ENCODE measurements around the gene NAV1. TPM values are rescaled to one million over a fixed set of nuclear protein-coding genes. Genes with fewer than 3 reads are reported as not detected.
"Not testable (repeated sequence)": the region's sequence is repeated elsewhere in the genome, so short reads cannot be mapped to it uniquely, and the experiment has no call there.

Gene NAV1
- polyA plus RNA-seq, 1 donor, result 19.6 TPM

GRCh38 chr1:201565024-201565730 lies 26.2 kb downstream of the NAV1 start:
- no peak for DNase-seq (ENCODE audit: low read depth)

DNA sequence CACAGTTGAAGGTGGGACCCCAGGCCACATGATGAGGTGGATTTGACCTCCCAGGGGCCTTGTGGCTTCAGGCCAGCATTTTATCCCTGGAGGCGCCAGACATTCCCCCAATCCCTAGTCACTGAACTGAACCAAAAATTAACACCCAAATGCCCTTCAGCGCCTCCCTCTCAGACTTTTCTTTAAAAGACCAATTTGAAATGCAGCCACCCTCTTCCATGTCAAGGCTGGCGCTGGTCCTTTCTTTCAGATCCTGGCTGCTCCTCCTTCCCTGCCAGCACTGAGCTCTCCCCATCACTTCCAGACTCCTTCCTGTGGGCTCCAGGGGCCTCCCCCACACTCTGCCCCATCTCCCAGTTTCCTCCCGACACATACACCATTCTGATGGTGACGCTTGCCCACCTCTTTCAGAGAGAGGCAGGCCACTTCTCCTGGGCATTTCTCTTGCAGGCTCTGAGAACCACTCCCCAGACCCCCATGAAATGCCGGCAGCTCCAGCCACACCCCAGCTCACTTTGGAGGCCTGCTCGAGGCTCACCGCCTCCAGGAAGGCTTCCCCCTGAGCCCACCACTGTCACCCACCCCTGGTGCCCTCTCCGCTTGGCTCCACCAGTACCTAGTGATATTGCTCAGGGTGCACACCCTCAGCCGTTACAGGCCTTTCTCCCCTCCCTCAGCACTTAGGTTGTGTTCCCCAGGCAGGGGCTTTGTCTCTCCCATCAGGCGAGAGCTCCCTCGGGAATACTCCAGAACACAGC lies 27.0 kb downstream of the NAV1 start:
- no peak for DNase-seq (ENCODE audit: low read depth)

DNA sequence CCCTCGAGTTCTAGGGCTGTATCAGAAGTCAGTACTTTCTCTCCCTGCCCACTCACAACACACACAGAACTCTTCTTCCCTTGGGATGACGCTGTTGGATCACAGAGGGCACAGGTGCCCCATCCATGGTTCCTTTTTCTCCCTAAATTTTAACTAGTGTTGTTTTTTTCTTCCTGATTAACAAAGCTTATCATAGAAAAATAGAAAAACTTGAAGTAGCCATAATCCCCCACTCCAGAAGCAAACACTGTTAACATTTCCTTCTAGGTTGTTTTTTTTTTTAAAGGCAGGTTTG lies 27.5 kb downstream of the NAV1 start:
- DNase-seq (ENCODE audit: low read depth), result no peak

DNA sequence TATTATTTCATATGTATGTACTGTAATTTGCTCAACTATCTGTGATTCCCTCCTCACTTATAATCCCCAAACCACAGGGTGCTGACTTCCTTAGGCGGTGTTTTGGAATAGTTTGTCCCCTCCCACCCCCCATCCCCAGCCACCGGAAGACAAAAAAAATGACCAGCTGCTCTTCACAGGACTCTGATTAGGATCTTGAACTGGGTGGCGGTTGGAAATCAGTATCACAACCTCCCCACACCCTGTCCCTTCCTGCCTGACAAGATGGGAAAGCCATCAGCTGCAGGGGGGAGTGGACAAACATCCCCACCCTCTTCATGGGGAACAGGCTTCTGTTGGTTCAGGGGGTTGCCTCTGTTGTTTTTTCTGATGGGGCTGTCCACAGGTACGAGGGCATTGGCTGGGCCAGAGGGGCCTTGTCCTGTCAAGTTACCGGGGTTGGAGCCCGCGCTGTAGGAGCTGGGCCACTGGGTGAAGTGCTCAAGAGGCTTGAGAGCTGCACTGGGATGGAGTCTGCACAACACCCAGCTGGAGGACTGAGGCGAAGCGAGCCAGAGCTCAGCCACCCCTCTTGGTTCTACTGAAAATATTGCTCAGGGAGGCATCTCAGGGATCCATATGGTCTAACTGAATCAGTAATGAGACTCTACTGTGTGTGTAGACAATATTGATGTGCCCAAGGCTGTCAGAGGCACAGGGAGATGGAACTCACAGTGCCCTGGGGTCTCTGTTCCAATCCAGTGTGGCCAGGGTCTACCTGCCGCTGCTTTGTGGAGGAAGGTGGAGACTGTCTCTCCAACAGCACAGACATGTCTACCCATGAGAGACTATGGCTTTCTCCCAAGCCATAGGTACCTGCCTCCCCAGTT lies 28.2 kb downstream of the NAV1 start:
- no peak for DNase-seq (ENCODE audit: low read depth)

- no peak for DNase-seq (ENCODE audit: low read depth)
Observed at GRCh38 chr1:201568265-201568664, 29.3 kb downstream of the NAV1 start.

- DNase-seq (ENCODE audit: low read depth), result no peak
Observed at GRCh38 chr1:201568859-201569294, 29.9 kb downstream of the NAV1 start.

- no peak for DNase-seq (ENCODE audit: low read depth)
Observed at GRCh38 chr1:201570181-201570885, 31.4 kb downstream of the NAV1 start.

- DNase-seq (ENCODE audit: low read depth), result no peak
Observed at GRCh38 chr1:201570886-201571624, 32.1 kb downstream of the NAV1 start.

- DNase-seq (ENCODE audit: low read depth), result no peak
Observed at GRCh38 chr1:201573030-201573429, 34.1 kb downstream of the NAV1 start.

- no peak for DNase-seq (ENCODE audit: low read depth)
Observed at GRCh38 chr1:201573923-201574322, 35.0 kb downstream of the NAV1 start.

DNA sequence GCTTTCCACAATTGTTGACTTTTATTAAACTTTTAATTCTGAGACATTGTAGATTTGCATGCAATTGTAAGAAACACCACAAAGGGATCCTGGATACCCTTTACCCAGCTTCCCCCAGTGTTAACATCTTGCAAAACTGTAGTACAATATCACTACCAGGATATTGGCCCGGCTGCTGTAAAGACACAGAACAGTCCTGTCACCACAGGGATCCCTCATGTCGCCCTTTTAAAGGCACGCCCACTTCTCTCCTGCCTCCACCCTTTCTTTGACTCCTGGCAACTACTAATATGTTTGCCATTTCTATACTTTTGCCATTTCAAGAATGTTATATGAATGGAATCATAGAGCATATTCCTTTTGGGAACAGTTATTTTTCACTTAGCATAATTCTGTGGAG lies 37.0 kb downstream of the NAV1 start:
- no peak for DNase-seq (ENCODE audit: low read depth)

DNA sequence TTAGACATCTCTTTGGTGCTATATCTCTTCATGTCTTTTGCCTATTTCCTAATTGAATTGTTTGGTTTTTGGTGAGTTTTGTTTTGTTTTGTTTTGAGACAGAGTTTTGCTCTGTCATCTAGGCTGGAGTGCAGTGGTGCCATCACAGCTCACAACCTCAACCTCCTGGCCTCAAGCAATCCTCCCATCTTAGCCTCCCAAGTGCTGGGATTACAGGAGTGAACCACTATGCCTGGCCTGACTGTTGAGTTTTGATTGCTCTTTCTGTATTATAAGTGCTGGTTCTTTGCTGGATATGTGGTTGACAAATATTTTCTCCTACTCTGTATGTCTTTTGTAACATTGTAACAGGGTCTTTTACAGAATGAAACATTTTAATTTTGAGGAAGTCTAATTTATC lies 38.0 kb downstream of the NAV1 start:
- no peak for DNase-seq (ENCODE audit: low read depth)

DNA sequence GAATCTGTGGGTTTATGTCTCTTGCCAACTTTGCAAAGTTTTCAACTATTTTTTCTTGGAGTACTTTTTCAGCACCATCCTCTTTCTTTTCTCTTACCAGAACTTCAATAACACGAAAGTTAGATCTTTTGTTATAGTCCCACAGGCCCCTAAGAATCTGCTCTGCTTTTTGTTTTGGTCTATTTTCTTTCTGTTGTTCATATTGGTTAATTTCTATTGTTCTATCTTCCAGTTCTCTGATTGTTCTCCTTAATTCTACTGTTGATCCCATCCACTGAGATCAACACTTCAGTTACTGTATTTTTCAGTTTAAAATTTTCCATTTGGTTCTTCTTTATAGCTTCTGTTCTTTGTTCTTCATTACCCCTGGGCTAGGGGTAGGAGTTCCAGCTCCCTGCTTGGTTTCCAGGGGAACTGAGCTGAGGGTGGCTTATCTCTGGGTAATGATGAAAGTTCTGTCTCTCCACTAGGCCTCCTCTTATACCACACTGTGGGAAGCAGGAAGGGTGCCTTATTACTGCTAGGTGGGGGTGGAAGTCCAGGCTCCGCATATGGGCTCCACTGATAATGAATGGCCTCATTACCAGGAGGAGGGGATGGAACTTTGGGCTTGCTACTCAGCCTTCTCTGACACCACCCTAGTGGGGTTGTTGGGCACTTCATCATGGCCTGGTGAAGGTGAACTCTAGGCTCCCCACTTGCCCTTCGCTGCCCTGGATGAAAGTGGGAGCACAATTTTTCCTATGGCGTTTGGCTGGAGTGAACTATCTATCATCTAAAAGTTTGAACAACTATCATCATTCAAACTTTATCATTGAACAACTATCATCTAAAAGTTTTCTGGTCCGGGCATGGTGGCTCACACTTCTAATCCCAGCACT lies 39.3 kb downstream of the NAV1 start:
- no peak for DNase-seq (ENCODE audit: low read depth)

GRCh38 chr1:201581371-201581770 lies 42.4 kb downstream of the NAV1 start:
- not testable (repeated sequence) for DNase-seq (ENCODE audit: low read depth)

DNA sequence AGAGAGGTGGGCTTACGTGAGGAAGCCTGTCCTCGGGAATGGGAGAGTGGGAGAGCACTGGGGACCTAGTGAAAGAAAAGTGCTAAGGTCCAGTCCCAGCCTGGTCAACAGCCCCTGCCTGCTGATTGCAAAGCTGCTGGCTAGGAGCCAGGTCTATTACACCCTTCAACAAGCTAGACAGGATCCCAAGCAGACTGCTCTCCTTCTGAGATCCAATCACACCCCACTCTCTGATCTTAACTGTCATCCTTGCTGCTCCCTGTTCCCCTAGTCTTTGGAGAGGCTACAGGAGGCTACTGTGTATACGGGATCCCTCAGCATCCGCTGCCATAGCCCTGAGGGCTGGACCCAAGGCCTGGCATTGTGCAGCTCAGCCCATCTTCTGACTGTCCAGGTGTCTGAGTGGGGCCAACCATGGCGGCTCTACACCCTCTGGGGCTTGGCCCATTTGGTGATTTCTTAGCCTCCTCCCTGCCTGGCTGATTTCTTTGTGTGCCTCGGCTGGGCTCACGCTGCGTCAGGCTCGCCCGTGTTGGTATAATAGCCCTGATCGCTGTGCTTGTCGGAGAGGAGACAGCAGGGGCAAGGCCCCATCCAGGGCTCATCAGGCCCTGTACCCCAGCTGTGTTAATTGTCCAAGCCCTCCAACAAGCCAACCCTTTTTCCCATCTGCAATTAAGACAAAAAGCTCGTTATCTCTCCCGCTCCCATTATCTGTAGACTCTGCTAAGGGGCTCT lies 43.9 kb downstream of the NAV1 start:
- DNase-seq (ENCODE audit: low read depth), result no peak

GRCh38 chr1:201583663-201584062 lies 44.7 kb downstream of the NAV1 start:
- DNase-seq (ENCODE audit: low read depth), result no peak

GRCh38 chr1:201584471-201585092 lies 45.7 kb downstream of the NAV1 start:
- DNase-seq (ENCODE audit: low read depth), result no peak

GRCh38 chr1:201585093-201585483 lies 46.2 kb downstream of the NAV1 start:
- DNase-seq (ENCODE audit: low read depth), result no peak

DNA sequence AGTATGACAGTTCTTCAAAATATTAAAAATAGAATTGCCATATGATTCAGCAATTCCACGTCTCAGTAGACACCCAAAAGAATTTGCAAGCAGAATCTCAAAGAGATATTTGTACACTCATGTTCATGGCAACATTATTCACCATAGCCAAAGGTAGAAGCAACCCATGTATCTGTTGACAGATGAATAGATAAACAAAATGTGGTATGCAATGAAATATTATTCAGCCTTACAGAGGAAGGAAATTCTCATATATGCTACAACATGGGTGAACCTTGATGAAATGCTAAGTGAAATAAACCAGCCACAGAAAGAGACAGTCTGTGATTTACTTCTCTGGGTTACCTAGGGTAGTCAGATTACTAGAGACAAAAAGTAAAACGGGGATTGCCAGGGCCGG lies 47.0 kb downstream of the NAV1 start:
- DNase-seq (ENCODE audit: low read depth), result no peak

Measured in forelimb muscle (tissue), 1 donor.